Measurements from ENCODE around the gene AGTPBP1. TPM values are rescaled to one million over a fixed set of nuclear protein-coding genes. Genes with fewer than 3 reads are reported as not detected.

The AGTPBP1 gene
- total RNA-seq, 1 experiment from 2014 or later, result 14.0 TPM

- no peaks in the 10 kb centered on the region for H3K27me3 Mint-ChIP-seq (ENCODE audit: unreplicated experiment)
- TF ChIP-seq CTCF (IDR thresholded peaks at IDR 0.05; ENCODE audit: unreplicated experiment), result no peak
- H3K36me3 Mint-ChIP-seq (ENCODE audit: insufficient read depth, unreplicated experiment), result no peaks in the 10 kb centered on the region
- no peak for DNase-seq
- H3K27ac Mint-ChIP-seq (ENCODE audit: unreplicated experiment), result no peak overlapping the region
- H3K4me3 Mint-ChIP-seq (ENCODE audit: low read depth, unreplicated experiment), result no peak overlapping the region
- H3K4me1 Mint-ChIP-seq (ENCODE audit: low read depth, unreplicated experiment), result no peaks in the 10 kb centered on the region
- intact Hi-C loops (cut with micrococcal nuclease; ENCODE audit: unreplicated experiment), result no loop called here
- H3K9me3 Mint-ChIP-seq (ENCODE audit: low read depth, unreplicated experiment), result no peaks in the 10 kb centered on the region
- no TSS peak for BruUV-seq (replicated peaks)
- CTCF ChIA-PET, result no interaction called here
Observed at GRCh38 chr9:85630676-85631075, 111.1 kb downstream of the AGTPBP1 start.

GRCh38 chr9:85617141-85617670 is 124.5 kb downstream of the AGTPBP1 start:
- Mint-ChIP-seq H3K27me3 (ENCODE audit: unreplicated experiment) (no peaks in the 10 kb centered on the region), H3K4me1 (ENCODE audit: low read depth, unreplicated experiment) (no peaks in the 10 kb centered on the region), H3K36me3 (ENCODE audit: insufficient read depth, unreplicated experiment) (no peaks in the 10 kb centered on the region), H3K4me3 (ENCODE audit: low read depth, unreplicated experiment) (no peak overlapping the region), H3K9me3 (ENCODE audit: low read depth, unreplicated experiment) (no peaks in the 10 kb centered on the region), H3K27ac (ENCODE audit: unreplicated experiment) (no peak overlapping the region)
- TF ChIP-seq CTCF (IDR thresholded peaks at IDR 0.05; ENCODE audit: unreplicated experiment), result no peak
- CTCF ChIA-PET, result no interaction called here
- intact Hi-C loops (cut with micrococcal nuclease; ENCODE audit: unreplicated experiment), result no loop called here
- BruUV-seq (replicated peaks), result no TSS peak
- DNase-seq, result no peak

- peaks cover 1% of the 10 kb centered on the region for H3K4me1 Mint-ChIP-seq (ENCODE audit: low read depth, unreplicated experiment)
- CTCF ChIA-PET, result no interaction called here
- no peaks in the 10 kb centered on the region for H3K36me3 Mint-ChIP-seq (ENCODE audit: insufficient read depth, unreplicated experiment)
- no peak overlapping the region for H3K4me3 Mint-ChIP-seq (ENCODE audit: low read depth, unreplicated experiment)
- H3K27me3 Mint-ChIP-seq (ENCODE audit: unreplicated experiment), result no peaks in the 10 kb centered on the region
- no peaks in the 10 kb centered on the region for H3K9me3 Mint-ChIP-seq (ENCODE audit: low read depth, unreplicated experiment)
- no peak overlapping the region for H3K27ac Mint-ChIP-seq (ENCODE audit: unreplicated experiment)
- no TSS peak for BruUV-seq (replicated peaks)
- no peak for DNase-seq
- intact Hi-C loops (cut with micrococcal nuclease; ENCODE audit: unreplicated experiment), result no loop called here
- no peak for TF ChIP-seq CTCF (IDR thresholded peaks at IDR 0.05; ENCODE audit: unreplicated experiment)
Observed at GRCh38 chr9:85615792-85616191, 126.0 kb downstream of the AGTPBP1 start.

GRCh38 chr9:85610074-85610860 is 131.5 kb downstream of the AGTPBP1 start:
- intact Hi-C loops (cut with micrococcal nuclease; ENCODE audit: unreplicated experiment), result loop anchor here (2.0 to 5.0 kb wide), 3 partner anchors 178 to 1213 kb away; no protein-coding TSS in a partner anchor
- TF ChIP-seq CTCF (IDR thresholded peaks at IDR 0.05; ENCODE audit: unreplicated experiment), result peak; percentile 47
- no TSS peak for BruUV-seq (replicated peaks)
- no peaks in the 10 kb centered on the region for H3K27me3 Mint-ChIP-seq (ENCODE audit: unreplicated experiment)
- peak overlapping the region; percentile 56 for H3K27ac Mint-ChIP-seq (ENCODE audit: unreplicated experiment)
- no peaks in the 10 kb centered on the region for H3K9me3 Mint-ChIP-seq (ENCODE audit: low read depth, unreplicated experiment)
- CTCF ChIA-PET, result interaction anchor here (0.6 to 1.4 kb wide), 14 partner anchors 40 to 1213 kb away, joined by 3 to 17 read pairs (median 4); no protein-coding TSS in a partner anchor
- peak; percentile 31 for DNase-seq
- peaks cover 9% of the 10 kb centered on the region for H3K4me1 Mint-ChIP-seq (ENCODE audit: low read depth, unreplicated experiment)
- H3K4me3 Mint-ChIP-seq (ENCODE audit: low read depth, unreplicated experiment), result no peak overlapping the region
- H3K36me3 Mint-ChIP-seq (ENCODE audit: insufficient read depth, unreplicated experiment), result no peaks in the 10 kb centered on the region
